HG02588 (cell line): ENCODE results near the gene INPP4B.

Source experiments
- ATAC-seq: cut with Tn5 transposase; IDR thresholded peaks from one replicate; pipeline ENCODE4 v1.9.1; 2021; ENCODE audit warnings: mild to moderate bottlenecking, moderate library complexity; ENCODE audit not compliant: unreplicated experiment

INPP4B gene

DNA sequence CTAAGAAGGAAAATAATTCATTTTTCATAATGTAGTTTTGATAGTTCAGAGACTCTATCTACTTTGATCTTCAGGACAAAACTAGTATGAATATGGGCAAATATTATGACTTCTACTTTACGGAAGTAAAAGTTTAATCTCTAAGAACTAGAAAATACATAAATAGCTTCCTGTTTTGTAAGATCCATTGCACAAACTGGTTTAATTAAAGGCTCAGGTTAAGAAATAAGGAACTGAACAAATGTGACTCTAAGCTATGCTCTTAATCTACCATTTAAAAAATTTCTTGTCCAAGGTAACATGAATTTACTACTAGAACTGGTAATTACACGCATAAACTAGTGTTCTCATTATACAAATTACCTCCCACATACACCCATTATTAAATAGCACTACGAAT lies 360.6 kb downstream of the INPP4B start:
- ATAC-seq = no peak

DNA sequence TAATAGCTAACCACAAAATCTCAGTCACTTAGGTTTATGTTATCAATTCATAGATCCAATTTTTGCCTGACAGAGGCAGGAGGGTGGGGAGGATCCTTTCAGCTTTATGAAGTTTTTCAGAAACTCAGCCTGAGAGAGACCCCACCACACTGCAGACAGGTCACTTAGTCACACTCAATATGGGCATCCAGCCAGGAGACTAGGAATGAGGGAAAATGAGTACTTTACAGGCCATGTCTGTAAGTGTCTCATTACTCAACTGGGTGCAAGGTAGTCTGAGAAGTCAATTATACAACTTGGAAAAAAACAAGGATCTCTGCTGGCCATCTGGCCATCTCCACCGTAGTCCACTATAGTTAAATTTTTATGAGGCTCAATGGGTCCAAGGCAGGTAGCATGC lies 365.9 kb downstream of the INPP4B start:
- no peak for ATAC-seq

DNA sequence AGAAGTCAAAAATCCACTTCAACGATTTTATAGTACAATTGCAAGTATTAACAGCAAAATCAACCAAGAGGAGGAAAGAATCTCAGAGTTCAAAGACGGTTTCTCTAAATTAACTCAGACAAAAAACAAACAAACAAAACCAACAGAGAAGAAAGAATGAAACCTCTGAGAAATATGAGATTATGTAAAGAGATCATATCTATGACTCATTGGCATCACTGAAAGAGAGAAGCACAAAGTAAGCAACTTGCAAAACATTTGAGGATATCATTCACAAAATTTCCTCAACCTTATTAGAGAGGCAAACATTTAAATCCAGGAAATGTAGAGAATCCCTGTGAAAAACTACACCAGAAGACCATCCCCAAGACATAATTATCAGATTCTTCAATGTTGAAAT lies 370.4 kb downstream of the INPP4B start:
- ATAC-seq = no peak

DNA sequence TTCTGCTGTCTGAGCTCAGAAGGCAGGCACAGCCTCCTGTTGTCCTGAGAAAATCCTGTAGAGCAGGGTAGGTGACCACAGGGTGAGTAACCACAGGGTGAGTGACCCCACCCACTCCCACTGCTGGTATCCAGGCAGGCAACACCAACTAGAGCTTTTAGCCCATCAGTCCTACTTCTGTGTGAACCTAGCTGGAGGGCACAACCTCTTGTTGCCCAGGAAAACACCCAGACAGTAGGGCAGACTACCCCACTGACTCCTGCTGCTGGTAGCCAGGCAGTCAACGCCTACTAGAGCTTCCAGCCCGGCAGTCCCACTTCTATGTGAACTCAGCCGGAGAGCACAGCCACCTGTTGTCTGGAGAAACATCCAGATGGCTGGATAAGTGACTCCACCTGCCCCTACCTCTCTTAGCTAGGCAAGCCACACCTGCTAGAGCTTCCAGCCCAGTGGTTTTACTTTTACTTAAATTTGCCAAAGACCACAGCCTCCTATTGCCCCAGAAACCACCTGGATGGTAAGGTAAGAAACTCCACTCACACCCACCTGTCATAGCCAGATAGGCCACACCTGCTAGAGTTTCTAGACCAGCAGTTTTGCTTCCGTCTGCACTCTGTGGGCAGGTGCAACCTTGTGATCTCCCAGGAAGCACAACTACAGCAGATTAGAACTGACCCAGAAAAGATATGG lies 371.6 kb downstream of the INPP4B start:
- ATAC-seq = no peak

DNA sequence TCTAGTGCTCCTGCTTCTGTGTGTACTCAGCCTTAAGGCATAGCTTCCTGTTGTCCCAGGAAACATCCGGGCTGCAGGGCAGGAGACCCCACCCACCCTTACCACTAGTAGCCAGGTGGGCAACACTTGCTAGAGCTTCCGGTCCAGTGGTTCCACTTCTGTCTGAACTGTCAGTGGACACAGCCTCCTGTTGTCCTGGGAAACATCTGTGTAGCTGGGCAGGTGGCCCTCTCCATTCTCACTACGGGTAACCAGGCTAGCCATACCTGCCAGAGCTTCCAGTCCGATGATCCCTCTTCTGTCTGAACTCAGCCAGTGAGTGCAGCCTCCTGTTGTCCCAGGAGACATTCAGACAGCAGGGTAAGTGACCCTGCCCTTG lies 372.2 kb downstream of the INPP4B start:
- no peak for ATAC-seq

DNA sequence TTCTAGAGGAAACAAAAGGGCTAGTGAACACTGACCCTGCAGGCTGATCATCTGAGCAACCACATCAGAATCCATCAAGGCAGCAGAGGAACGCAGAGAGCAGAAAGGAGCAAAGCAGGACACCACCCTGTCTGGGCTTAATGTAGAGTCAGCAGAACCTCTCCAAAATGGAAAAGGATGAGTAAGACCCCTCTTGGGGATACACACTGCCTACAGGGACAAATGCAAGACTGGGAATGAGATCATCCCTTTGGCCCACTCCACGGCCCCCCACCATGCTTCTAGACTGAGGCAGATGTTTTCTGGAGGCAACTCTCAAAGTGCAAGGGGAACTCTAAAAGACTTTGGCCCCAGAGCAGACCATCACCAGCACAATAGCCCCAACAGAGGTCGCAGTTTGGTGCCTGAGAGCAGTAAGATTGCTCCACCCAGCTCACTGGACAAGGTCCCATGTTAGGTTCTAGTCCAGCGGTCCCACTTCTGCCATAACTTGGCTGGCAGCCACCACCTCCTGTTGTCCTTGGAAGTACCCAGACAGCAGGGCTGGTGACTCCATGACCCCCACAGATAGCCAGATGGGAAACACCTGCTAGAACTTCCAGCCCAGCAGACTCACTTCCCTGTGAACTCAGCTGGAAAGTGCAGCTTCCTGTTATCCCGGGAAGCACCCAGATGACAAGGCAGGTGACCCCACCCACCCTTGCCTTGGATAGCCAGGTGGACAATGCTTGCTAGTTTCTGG lies 372.7 kb downstream of the INPP4B start:
- ATAC-seq = no peak

DNA sequence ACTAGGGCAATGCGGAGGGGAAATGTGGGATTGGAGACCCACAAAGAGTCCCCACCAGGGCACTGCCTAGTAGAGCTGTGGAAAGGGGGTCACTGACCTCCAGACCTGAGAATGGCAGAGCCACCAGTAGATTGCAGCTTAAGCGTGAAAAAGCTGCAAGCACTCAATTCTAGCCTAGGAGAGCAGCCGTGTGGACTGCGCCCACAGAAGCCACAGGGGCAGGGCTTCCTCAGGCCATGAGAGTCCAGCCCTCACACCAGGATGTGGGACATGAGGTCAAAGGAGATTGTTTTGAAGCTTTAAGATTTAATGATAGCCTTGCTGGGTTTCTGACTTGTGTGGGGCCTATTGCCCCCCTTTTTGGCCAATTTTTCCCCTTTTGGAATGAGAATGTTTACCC lies 379.0 kb downstream of the INPP4B start:
- ATAC-seq = no peak

DNA sequence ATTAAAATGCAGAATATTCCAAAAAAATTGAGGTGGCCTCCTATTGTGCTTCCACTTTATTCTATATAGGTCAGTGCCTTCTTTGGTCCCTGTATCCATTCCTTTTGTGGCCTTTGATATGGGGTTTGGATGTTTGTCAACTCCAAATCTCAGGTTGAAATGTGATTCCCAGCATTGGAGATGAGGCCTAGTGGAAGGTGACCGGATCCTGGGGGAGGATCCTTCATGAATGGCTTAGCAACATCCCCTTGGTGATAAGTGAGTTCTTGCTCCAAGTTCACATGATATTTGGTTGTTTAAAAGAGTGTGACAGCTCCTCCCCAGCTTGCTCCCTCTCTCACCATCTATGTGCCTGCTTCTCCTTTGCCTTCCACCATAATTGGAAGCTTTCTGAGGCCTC lies 380.6 kb downstream of the INPP4B start:
- no peak for ATAC-seq

DNA sequence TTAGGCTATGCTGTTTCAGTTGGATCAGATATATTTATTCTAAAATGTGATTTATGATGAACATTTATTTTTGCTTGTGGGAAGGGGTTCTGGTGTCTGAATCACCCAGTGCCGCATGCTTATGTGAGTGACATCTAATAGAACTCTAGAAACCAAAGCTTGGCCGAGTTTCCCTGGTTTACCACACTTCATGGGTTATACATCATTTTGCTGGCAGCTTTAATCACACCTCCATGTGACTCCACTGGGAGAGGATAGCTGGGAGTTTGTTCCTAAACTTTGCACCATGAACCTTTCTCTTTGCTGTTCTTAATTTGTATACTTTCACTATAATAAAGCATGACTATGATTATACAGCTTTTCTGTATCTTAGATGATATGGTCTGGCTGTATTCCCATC lies 382.9 kb downstream of the INPP4B start:
- ATAC-seq = no peak

DNA sequence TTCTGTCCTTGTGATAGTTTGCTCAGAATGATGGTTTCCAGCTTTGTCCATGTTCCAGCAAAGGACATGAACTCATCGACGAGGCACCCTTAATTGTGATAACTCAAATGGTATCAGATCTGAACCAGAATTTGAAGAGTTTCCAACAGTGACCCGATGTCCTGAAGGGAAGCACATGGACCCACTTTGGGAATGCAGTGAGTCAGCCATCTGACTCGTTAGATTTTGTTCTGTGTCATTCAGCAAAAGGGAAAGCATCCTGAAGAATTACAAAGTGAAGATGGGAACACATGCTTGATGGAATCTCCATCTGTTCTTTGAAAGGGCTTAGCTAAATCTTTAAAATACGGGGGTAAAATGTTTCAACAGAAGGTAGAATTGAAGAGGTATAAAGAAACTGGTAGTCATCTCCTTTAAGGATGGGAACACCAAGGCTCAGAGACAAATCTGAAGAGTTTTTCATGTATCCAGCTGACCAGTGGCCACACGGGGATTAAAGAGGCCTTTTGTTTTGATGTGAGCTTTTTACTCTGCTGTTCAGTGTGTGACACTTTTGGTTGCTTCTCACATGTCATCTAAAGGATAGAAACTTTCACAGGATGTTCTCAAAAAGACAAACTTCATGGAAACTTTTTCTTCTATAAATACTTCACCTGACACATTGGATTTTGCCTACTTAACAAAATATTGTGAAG lies 393.8 kb downstream of the INPP4B start:
- no peak for ATAC-seq

DNA sequence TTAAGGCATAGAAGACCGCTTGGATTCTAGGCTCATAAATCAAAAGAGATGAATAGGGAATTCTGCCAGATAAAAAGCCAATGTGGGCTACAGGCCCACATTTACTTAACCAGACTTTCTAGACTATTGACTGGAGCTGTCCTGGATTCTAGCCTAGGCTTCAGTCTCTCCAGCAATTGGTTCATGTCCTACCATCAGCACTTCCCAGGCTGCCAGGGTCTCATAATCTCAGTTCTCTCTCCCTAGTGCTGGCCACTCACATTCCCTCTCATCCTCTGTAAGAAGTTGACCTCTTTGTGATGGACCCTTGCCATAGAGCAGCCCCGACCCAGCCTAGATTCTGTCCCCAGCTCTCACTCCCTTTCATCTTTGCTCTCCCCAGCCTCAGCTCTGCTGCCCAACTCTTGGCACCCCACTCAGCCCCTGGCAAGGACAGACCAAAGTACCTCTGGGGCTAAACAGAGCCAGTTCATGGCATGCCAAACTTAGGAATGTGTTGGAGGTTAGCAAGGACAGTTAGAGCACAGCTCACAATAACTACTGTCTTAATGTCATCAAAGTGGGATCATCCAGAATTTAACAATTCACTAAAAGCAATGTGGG lies 396.2 kb downstream of the INPP4B start:
- no peak for ATAC-seq

DNA sequence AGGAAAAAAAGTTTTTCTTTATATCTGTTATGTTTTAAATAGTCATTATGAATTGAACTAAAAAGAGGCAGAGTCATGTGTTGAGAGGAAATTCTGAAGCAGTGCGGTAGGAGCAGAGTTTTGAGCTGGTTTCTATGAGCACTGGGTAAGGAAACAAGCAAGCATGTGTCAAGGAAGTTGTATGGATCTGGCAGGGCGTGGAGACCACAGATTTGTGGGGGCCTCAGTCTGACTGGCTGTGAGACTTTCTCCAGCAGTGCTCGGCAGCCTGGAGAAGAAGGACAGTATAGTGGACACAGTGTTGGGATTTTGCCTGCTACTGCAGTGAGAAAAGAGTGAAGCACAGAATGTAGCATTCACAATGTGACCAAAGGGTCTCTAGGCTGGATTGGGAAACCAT lies 399.1 kb downstream of the INPP4B start:
- no peak for ATAC-seq

DNA sequence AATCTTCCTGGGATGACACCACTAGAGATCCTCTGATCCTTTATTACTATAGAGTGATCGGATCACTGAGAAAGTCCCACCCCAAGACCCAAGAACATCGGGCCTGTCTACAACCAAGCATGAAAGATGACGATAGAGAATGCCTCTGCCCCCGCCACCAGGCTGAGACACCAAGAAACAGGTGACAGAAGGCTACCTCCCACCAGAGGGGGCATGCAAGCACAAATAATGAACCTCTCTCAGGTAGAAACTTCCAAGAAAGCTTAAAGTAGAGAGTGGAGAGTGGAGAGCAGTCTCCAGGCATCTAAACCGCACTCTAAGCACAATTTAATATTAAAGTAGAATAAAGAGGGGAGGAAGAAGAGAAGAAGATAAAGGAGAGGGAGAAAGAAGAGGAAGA lies 402.6 kb downstream of the INPP4B start:
- no peak for ATAC-seq

DNA sequence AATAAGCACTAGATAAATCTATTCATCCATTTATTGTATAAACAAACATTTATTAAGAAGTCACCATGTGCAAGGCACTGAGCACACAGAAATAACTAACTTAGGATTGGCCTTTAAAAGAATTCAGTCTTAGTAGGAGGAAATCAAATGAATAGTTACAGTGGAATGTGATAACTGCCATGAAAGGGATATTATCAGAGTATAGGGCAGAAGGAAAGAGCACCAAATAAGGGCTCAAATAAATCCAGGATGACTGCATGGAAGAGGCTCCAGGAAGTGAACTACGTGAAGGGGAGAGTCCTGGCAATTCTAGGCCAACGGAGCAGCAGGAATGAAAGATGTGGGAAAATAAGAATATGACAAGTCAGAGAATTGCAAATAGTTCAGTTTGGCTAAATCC lies 406.0 kb downstream of the INPP4B start:
- ATAC-seq = no peak

DNA sequence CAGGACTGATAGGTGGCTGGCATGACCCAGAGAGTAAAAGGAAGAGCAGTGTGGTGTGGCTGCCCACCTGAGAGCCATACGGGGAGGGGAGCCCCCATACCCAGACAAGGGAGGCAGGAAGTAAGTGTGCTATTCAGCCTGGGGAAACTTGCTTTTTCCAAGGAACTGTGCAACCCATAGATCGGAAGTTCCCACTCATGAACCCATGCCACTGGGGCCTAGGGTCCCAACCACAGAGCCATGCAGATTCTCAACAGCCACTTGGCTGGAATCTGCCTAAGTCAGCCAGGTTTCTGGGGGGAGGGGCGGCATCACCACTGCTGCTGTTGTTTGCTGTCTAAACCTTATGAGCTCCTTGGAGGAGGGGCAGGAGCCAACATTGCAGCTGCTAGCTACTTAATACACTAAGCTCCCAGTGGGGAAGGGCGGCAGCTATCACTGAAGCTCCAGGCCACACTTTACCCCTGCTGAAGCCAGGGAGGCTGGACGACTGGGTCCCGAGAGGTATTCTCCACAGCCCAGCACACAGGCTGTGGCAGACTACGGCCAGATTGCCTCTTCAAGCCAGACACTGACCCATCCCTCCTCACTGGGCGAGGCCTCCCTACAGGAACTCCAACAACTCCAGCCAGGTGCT lies 410.4 kb downstream of the INPP4B start:
- no peak for ATAC-seq

DNA sequence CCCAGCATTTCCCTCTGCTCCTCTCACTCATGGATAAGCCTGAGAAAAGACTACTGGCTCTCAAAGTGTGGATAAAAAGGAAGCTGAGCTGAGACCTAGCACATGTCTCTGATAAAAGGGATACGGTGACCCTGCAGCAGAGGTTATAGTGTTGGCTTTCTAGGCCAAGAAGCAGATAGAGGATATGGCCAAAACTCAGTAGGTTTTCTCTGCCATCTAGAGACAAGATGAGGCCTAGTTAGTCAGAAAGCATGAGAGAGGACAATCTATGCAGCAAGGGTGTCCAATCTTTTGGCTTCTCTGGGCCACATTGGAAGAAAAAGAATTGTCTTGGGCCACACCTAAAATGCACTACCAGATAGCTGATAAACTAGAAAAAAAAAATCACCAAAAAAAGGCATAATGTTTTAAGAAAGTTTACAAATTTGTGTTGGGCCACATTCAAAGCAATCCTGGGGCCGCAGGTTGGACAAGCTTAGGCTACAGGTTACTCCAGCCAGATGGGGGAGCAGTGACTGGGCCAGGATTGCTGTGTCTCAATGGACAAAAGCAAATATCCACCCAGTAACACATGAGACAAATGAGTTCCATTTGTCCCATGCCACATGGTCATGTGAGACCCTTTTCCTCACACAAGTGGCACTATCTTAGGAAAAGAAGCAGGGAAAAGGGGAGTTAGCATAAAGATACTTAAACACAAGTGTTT lies 411.4 kb downstream of the INPP4B start:
- ATAC-seq = no peak

DNA sequence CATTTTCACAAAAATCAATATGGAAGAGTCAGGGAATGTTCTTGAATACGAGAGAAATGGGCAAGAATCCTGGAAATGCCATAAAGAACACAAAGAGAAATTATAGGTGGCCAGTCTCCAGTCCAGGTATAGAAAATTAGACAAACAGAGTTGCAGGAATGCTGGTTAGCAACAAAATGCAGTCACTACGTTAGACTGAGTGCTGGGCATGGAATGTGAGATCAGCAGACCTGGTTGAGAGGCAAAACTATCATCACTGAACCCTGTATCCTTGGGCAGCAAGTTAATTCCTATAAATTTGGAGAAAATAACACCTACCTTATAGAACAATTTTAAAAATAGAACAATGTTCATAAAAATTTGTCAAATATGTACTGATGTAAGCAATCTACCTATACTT lies 417.4 kb downstream of the INPP4B start:
- no peak for ATAC-seq

DNA sequence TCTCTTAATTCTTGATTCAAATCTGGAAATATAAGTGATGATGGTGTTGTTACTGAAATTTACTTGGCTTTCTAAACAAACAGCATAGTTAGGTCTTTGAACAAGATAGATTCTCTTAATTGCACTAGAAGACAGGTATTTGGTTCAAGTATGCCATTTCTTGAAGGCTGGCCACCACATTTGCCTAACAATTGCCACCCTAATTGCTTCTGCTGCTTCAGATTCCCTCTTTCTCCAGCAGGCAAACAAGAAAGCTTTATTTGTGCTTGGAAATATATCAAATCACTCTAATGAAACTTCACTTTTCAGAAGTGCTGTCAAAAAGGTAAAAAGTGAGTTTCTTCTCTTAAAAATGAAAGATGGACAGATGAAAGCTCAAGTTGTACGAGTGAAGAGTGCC lies 418.6 kb downstream of the INPP4B start:
- no peak for ATAC-seq

DNA sequence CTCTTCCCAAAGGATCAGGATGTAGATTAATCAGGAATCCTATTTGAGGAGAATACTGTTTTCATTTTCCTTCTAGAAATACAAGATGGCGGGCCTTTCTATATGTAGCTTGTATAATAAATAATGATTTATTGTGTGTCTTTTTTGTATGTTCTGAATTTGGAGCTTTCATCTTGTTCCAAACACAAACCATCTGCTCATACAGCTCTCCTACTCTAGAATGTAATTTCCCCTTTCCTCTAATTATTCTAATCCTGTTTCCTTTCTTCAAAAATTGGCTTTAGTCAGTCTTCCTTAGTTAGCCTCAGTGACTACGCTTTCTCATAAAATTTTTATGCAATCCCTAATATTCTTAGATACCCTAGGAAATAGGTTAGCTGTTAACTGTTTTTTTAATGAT lies 422.2 kb downstream of the INPP4B start:
- ATAC-seq = no peak

DNA sequence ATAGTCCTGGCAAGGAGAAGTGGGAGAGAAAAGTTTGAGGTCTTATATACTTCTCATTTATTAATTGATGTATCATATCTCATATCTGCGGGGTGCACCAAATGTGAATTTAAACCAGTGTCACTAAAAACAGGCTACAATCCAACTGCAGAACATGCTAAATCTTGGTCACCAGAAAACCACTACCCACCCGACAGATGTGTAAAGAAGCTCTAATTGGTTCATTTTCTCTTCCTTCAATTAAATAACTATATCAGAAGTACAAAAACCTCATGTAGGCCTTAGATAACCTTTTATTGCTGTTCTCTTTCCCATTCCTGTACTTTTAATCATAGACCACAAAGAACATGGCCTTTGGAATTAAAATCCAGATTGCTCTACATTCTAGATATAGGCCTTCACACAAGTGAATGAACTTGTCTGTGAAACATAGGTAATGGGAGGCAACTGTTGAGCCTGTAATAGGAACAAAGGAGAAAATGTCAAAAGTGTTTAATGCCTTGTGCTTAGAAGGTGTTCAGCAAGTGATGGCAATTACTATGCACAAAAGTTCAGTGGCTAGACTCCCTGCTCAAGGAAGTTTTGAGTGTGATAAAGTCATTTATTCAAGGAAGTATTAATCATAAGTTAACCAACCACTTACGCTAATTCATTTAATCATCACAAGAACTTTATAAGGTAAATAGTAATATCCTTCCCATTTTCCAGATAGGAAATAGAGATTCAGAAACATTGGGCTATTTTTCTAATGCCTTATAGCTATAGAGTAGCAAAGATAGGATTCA lies 425.6 kb downstream of the INPP4B start:
- no peak for ATAC-seq
